ENCODE results near the gene PDE10A. TPM values are rescaled to one million over a fixed set of nuclear protein-coding genes. Genes with fewer than 3 reads are reported as not detected.

PDE10A gene
- total and polyA plus RNA-seq, 2 of the 4 experiments (the other 2 are of a cell fraction) = 3.4 to 12.4 TPM

GRCh38 chr6:165705941-165706340 lies 42.9 kb upstream of the PDE10A start:
- no peak for DNase-seq

More at GRCh38 chr6:165705941-165706340, 42.9 kb upstream of the PDE10A start:
- ChIA-PET CTCF (interaction anchor here (0.7 to 0.9 kb wide), 2 partner anchors 20 to 153 kb away, joined by 3 read pairs; no protein-coding TSS in a partner anchor), POLR2A (ENCODE audit: unreplicated experiment) (no interaction called here)
- Histone ChIP-seq H3K23ac (ENCODE audit: low read depth, low read length) (no peak overlapping the region), H3K27ac (ENCODE audit: insufficient read depth, low read length) (no peak overlapping the region), H2BK120ac (ENCODE audit: low read depth, low read length) (no peak overlapping the region), H3K4me3 (ENCODE audit: insufficient read depth, low read depth, low read length) (no peak overlapping the region), H2BK15ac (ENCODE audit: low read depth, low read length) (no peak overlapping the region; the same call in 2 of the 3 replicates), H2AFZ (replicated peaks; ENCODE audit: low read length, poor library complexity) (no peak overlapping the region), H2AK5ac (ENCODE audit: low read depth, low read length) (no peak overlapping the region), H3K4me2 (ENCODE audit: low read depth, low read length) (no peak overlapping the region), H3K9me1 (ENCODE audit: insufficient read depth, low read length) (peaks cover 16% of the 10 kb centered on the region), H3K4me1 (ENCODE audit: control insufficient read depth, insufficient read depth, low read length) (peaks cover 10% of the 10 kb centered on the region), H4K5ac (ENCODE audit: low read depth, low read length) (no peak overlapping the region), H3K18ac (ENCODE audit: low read depth, low read length) (no peak overlapping the region), H3K27me3 (ENCODE audit: control insufficient read depth, insufficient read depth, low read length) (no peaks in the 10 kb centered on the region), H3K14ac (replicated peaks; ENCODE audit: low read depth, low read length) (no peak overlapping the region; the same call in 1 of the 2 replicates), H3K9ac (ENCODE audit: low read depth, low read length) (no peak overlapping the region), H3K36me3 (ENCODE audit: control insufficient read depth, insufficient read depth, low read length) (no peaks in the 10 kb centered on the region), H3K4ac (ENCODE audit: low read depth, low read length) (no peak overlapping the region), H3K9me3 (ENCODE audit: control insufficient read depth, insufficient read depth, low read length) (no peaks in the 10 kb centered on the region), H3K79me1 (ENCODE audit: low read depth in 1 of 2, low read length in 2 of 2) (no peaks in the 10 kb centered on the region), H2AK9ac (replicated peaks; ENCODE audit: low read depth, low read length, poor library complexity) (no peak overlapping the region), H2BK5ac (ENCODE audit: low read depth, low read length, poor library complexity, severe bottlenecking) (no peak overlapping the region), H3K56ac (ENCODE audit: extremely low read depth, insufficient read depth, low read length) (no peak overlapping the region), H4K91ac (ENCODE audit: insufficient read depth, low read depth, low read length) (no peak overlapping the region), H4K8ac (ENCODE audit: low read depth in 2 of 2, low read length in 2 of 2) (no peak overlapping the region), H4K20me1 (ENCODE audit: insufficient read depth, low read length) (no peaks in the 10 kb centered on the region; the same call in 1 of the 2 replicates), H2BK20ac (ENCODE audit: low read depth, low read length) (no peak overlapping the region)
- TF ChIP-seq BHLHE40 (IDR thresholded peaks at IDR 0.05; ENCODE audit: low read depth, low read length) (no peak), ELK1 (IDR thresholded peaks at IDR 0.05; ENCODE audit: borderline replicate concordance, low read depth, low read length) (no peak), CHD1 (IDR thresholded peaks at IDR 0.05; ENCODE audit: low read depth, low read length) (no peak), RFX5 (IDR thresholded peaks at IDR 0.05; ENCODE audit: low read depth, low read length) (no peak), CTCF (conservative IDR thresholded peaks at IDR 0.05; ENCODE audit: low read depth, low read length) (no peak), MXI1 (IDR thresholded peaks at IDR 0.05; ENCODE audit: borderline replicate concordance, low read depth, low read length) (no peak), USF2 (IDR thresholded peaks at IDR 0.05; ENCODE audit: low read depth, low read length) (no peak), POLR2A (IDR thresholded peaks at IDR 0.05; ENCODE audit: low read depth, low read length) (no peak), MAZ (IDR thresholded peaks at IDR 0.05; ENCODE audit: borderline replicate concordance, low read depth, low read length) (no peak), NFE2L2 (IDR thresholded peaks at IDR 0.05; ENCODE audit: low read depth, low read length) (no peak), MAFK (IDR thresholded peaks at IDR 0.05; ENCODE audit: low read depth, low read length) (no peak), SMC3 (IDR thresholded peaks at IDR 0.05; ENCODE audit: low read depth, low read length) (no peak), FOS (IDR thresholded peaks at IDR 0.05; ENCODE audit: low read depth, low read length) (no peak), RCOR1 (IDR thresholded peaks at IDR 0.05; ENCODE audit: insufficient replicate concordance, low read length) (no peak), CEBPB (IDR thresholded peaks at IDR 0.05; ENCODE audit: low read depth, low read length) (no peak), RAD21 (IDR thresholded peaks at IDR 0.05; ENCODE audit: low read length) (no peak)
- dilution Hi-C loops (cut with HindIII; ENCODE audit: low sequenced_read_pairs, unreplicated experiment) = no loop called here
- no CpG with 5 or more reads among the region's 5 CpGs for WGBS, 2 experiments (ENCODE audit: extremely low coverage in 2 of 2, insufficient read length in 1 of 2)
- intact Hi-C loops (cut with micrococcal nuclease) = no loop called here
- in situ Hi-C loops (cut with MboI; ENCODE audit: low sequenced_read_pairs) = no loop called here
- no TSS peak for BruUV-seq (replicated peaks)
- ATAC-seq (ENCODE audit: low read depth) = 0 out of 2 replicates have a peak, but pooled peaks have one; percentile 24
